SU-DHL-6 (cell line): ENCODE measurements around the gene TOR4A.

ENCODE experiments used
- H2AFZ ChIP-seq: fragments of 200-600 bp; sonication (generic); 2 replicates; pipeline ENCODE4 v1.6.1; 2014; ENCODE audit warnings: low read depth, mild to moderate bottlenecking, moderate library complexity, mixed read lengths, antibody characterized with exemption, low read length; ENCODE audit not compliant: severe bottlenecking
- H3F3A ChIP-seq: fragments of 200-600 bp; shearing (Covaris generic); 2 replicates; pipeline ENCODE4 v1.6.0; 2016; ENCODE audit warnings: antibody characterized with exemption, mild to moderate bottlenecking; ENCODE audit not compliant: insufficient read depth
- H3K27ac ChIP-seq: fragments of 200-600 bp; sonication (generic); 2 replicates; pipeline ENCODE4 v1.5.1; 2016; ENCODE audit warnings: low read depth, mild to moderate bottlenecking, low read length, moderate library complexity, mixed read lengths
- H3K27me3 ChIP-seq: fragments of 200-600 bp; sonication (generic), shearing (Covaris generic); 2 replicates; pipeline ENCODE4 v1.6.0; 2014; ENCODE audit warnings: mild to moderate bottlenecking, low read length
- H3K36me3 ChIP-seq: fragments of 200-600 bp; sonication (generic); 2 replicates; pipeline ENCODE4 v1.6.1; 2014; ENCODE audit warnings: mild to moderate bottlenecking, low read length, mixed read lengths
- H3K4me2 ChIP-seq: fragments of 300-600, 200-600 bp; shearing (Covaris generic), sonication (generic); 2 replicates; pipeline ENCODE4 v1.6.0; 2014; ENCODE audit warnings: low read length, low read depth, mild to moderate bottlenecking; ENCODE audit not compliant: poor library complexity, severe bottlenecking
- H3K4me3 ChIP-seq: fragments of 200-600 bp; sonication (generic); 2 replicates; pipeline ENCODE4 v1.5.1; 2014; ENCODE audit warnings: antibody characterized with exemption, low read length, mild to moderate bottlenecking, mixed read lengths; ENCODE audit not compliant: insufficient read depth, poor library complexity, severe bottlenecking
- H3K79me2 ChIP-seq: fragments of 200-600 bp; sonication (generic); 2 replicates; pipeline ENCODE4 v1.6.1; 2014; ENCODE audit warnings: mild to moderate bottlenecking, low read length, moderate library complexity; ENCODE audit not compliant: insufficient read depth
- H3K9ac ChIP-seq: fragments of 200-600 bp; sonication (generic); 2 replicates; pipeline ENCODE4 v1.7.0; 2014; ENCODE audit warnings: mild to moderate bottlenecking, low read length
- H3K9me2 ChIP-seq: fragments of 200-600 bp; sonication (generic); replicated peaks from 2 replicates; pipeline ENCODE4 v1.6.1; 2014; ENCODE audit warnings: low read length; ENCODE audit not compliant: insufficient read depth
- H3K9me3 ChIP-seq: fragments of 200-600 bp; sonication (generic); 2 replicates; pipeline ENCODE4 v1.6.1; 2014; ENCODE audit warnings: low read length, mixed read lengths; ENCODE audit not compliant: insufficient read depth
- H4K20me1 ChIP-seq: fragments of 200-600 bp; sonication (generic); 2 replicates; pipeline ENCODE4 v1.6.1; 2014; ENCODE audit warnings: low read depth, mild to moderate bottlenecking, antibody characterized with exemption, low read length, moderate library complexity, mixed read lengths
- EZH2phosphoT487 ChIP-seq: fragments of 200-600 bp; sonication (generic), shearing (Covaris generic); conservative IDR thresholded peaks from 2 replicates; pipeline ENCODE4 v1.6.1; 2018; ENCODE audit warnings: mild to moderate bottlenecking, antibody characterized with exemption, low read length, moderate library complexity, mixed read lengths
- TF ChIP-seq, protein P1 (sequence below): fragments of 200-600 bp; sonication (generic); IDR thresholded peaks from one replicate; pipeline ENCODE4 v1.5.1; 2017; ENCODE audit warnings: antibody characterized with exemption, mild to moderate bottlenecking, low read length, moderate library complexity; ENCODE audit not compliant: insufficient read depth, poor library complexity, severe bottlenecking

TOR4A gene

DNA sequence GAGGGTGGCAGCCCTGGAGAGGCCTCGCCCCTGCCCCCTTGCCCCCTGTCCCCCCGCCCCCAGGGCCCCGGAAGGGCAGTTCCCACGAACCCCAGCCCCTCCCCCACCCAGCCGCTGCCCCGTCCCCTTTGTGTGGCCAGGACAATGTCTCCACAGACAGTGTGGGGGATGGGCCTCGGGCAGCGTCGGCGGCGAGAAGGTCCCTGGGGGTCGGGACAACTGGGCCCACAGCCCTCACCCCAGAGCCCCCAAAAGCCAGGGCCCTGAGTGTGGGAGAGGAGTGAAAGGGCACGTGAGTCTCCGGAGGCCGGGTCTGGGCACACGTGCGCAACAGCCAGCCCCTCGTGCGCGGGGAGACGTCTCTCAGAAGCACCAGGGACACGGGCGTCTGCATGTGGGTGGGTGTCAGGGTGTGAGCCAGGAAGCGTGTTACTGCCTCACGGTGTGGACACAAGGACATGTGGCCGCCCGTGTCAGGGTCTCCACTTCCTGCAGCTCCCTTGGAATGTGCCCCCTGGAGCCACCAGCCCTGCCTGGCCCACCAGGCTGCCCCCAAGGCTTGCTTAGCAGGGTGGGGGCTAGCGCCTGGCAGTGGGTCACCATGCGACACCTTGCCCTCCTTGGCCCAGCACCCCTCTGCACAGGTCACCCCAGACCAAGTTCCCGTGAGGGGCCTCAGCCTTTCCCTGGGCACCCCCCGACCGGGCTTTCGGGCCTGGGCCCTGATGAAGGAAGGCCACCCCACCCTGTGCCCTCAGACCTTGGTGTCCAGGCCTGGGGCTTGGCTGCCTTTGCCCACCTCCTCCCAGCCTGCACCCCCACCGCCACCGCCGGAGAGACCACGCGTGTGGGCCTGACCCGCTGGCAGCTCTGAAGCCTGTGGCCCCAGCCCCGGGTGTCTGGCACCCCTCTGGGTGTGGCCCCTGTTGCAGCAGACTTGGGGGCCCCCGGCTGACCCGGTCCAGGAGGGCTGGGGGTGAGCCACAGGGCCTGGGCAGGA is 37.3 kb downstream of the TOR4A start:
- H3K4me2 ChIP-seq = no peak overlapping the region
- no peak overlapping the region for H2AFZ ChIP-seq
- H3K27ac ChIP-seq = no peak overlapping the region
- TF ChIP-seq EZH2phosphoT487 = no peak
- TF ChIP-seq, protein P1, sequence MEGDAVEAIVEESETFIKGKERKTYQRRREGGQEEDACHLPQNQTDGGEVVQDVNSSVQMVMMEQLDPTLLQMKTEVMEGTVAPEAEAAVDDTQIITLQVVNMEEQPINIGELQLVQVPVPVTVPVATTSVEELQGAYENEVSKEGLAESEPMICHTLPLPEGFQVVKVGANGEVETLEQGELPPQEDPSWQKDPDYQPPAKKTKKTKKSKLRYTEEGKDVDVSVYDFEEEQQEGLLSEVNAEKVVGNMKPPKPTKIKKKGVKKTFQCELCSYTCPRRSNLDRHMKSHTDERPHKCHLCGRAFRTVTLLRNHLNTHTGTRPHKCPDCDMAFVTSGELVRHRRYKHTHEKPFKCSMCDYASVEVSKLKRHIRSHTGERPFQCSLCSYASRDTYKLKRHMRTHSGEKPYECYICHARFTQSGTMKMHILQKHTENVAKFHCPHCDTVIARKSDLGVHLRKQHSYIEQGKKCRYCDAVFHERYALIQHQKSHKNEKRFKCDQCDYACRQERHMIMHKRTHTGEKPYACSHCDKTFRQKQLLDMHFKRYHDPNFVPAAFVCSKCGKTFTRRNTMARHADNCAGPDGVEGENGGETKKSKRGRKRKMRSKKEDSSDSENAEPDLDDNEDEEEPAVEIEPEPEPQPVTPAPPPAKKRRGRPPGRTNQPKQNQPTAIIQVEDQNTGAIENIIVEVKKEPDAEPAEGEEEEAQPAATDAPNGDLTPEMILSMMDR = no peak
- no peak overlapping the region for H3K4me3 ChIP-seq
- H3K27me3 ChIP-seq = no peaks in the 10 kb centered on the region
- no peaks in the 10 kb centered on the region for H3F3A ChIP-seq
- no peaks in the 10 kb centered on the region for H3K9me2 ChIP-seq
- H3K9ac ChIP-seq = no peak overlapping the region
- H3K79me2 ChIP-seq = no peaks in the 10 kb centered on the region
- H3K36me3 ChIP-seq = no peaks in the 10 kb centered on the region
- no peaks in the 10 kb centered on the region for H4K20me1 ChIP-seq
- no peaks in the 10 kb centered on the region for H3K9me3 ChIP-seq

DNA sequence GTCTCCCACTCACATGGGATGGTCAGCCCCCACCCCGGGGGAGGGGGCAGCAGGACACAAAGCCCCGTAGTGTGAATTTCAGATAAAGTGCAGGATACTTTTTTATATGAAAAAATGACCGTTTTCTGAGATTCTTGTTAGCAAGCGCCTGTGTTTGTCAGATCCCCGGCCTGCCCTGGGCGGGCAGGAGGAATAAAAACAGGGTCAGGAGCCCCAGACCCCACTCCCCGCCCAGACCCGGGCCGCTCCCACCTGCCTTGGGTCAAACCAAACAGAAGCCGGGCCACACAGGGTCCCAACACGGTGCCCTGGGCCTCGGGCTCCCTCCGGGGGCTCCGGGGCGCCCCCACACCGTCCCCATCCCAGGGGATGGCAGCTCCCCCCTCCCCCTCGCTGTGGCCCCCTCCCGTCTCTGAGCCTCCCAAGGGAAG is 38.1 kb downstream of the TOR4A start:
- no peaks in the 10 kb centered on the region for H3K9me3 ChIP-seq
- no peaks in the 10 kb centered on the region for H3K36me3 ChIP-seq
- H3K9me2 ChIP-seq = no peaks in the 10 kb centered on the region
- H4K20me1 ChIP-seq = no peaks in the 10 kb centered on the region
- H3K4me3 ChIP-seq = no peak overlapping the region
- no peaks in the 10 kb centered on the region for H3K79me2 ChIP-seq
- no peak overlapping the region for H3K27ac ChIP-seq
- H3F3A ChIP-seq = no peaks in the 10 kb centered on the region
- TF ChIP-seq, protein P1 = no peak
- TF ChIP-seq EZH2phosphoT487 = no peak
- H3K9ac ChIP-seq = no peak overlapping the region
- H3K4me2 ChIP-seq = no peak overlapping the region
- H3K27me3 ChIP-seq = no peaks in the 10 kb centered on the region
- no peak overlapping the region for H2AFZ ChIP-seq

DNA sequence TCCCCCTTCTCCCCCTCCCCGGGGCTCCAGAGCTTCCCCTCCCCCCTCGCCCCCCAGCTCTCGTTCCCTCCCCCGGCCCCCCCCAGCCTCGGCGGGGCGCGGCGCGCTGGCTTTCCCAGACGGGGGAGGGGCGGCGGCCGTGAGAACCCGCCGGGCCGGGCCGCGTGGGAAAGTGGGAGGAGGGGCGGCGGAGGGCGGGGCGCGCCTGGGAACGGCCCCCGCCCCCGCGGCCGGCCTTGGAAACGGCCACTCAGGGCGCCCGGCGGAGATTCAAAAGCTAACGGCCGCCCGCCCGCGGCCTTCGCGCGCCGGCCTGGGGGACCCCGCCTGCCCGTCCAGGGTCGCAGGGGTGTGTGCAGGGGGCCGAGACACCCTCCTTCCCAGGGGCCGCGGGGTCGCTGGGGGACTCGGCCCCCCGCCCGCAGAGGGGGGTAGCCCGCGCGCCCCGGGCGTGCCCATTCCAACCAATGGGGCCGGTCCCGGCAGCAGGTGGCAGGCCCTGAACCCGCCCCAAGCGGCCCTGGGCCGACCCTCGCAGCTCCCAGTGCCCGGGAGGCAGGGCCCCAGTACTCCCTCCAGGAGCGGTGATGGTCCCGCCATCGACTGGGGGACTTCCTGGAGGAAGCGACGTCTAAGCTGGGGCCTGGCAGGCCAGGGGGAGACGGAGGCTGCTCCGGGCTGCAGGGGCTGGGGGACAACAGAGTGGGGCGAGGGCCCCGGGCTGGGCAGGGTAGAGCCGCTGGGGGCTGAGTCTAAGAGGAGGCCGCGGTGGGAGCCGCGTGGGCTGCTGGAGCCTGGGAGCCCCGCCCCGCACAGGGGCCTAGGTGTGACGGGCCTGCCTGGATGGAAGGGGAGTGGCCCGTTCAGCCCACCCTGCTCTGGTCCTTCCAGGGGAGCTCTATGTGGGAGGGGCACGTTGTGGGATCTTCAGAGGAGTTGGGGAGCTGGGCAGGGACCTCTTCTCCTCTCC is 38.8 kb downstream of the TOR4A start:
- Histone ChIP-seq H3K36me3 (no peaks in the 10 kb centered on the region), H3K27ac (no peak overlapping the region), H3K4me3 (peak overlapping the region; percentile 10), H3K9ac (peak overlapping the region; percentile 18; the same call in 1 of the 2 replicates), H4K20me1 (no peaks in the 10 kb centered on the region), H3F3A (no peaks in the 10 kb centered on the region), H3K9me2 (no peaks in the 10 kb centered on the region), H3K9me3 (no peaks in the 10 kb centered on the region), H3K79me2 (no peaks in the 10 kb centered on the region), H3K4me2 (peak overlapping the region; percentile 20), H3K27me3 (no peaks in the 10 kb centered on the region), H2AFZ (peak overlapping the region; percentile 9)
- TF ChIP-seq EZH2phosphoT487 = no peak
- TF ChIP-seq, protein P1 = no peak
